ENCODE data around the gene MBOAT1. TPM values are rescaled to one million over a fixed set of nuclear protein-coding genes. Genes with fewer than 3 reads are reported as not detected.

Gene MBOAT1
- total RNA-seq, 2 experiments from 2014 or later: 5.4 to 6.4 TPM

- Mint-ChIP-seq H3K4me1 (ENCODE audit: low read depth) (no peaks in the 10 kb centered on the region), H3K27ac (no peak overlapping the region), H3K9me3 (no peaks in the 10 kb centered on the region), H3K36me3 (ENCODE audit: low read depth) (no peaks in the 10 kb centered on the region), H3K27me3 (no peaks in the 10 kb centered on the region), H3K4me3 (no peak overlapping the region)
- ChIA-PET POLR2A (no interaction called here), CTCF (interaction anchor here (1.5 to 3.2 kb wide), 2 partner anchors 14 to 20 kb away, joined by 4 to 15 read pairs; no protein-coding TSS in a partner anchor)
- intact Hi-C loops (cut with micrococcal nuclease): no loop called here
- TF ChIP-seq, protein P1, sequence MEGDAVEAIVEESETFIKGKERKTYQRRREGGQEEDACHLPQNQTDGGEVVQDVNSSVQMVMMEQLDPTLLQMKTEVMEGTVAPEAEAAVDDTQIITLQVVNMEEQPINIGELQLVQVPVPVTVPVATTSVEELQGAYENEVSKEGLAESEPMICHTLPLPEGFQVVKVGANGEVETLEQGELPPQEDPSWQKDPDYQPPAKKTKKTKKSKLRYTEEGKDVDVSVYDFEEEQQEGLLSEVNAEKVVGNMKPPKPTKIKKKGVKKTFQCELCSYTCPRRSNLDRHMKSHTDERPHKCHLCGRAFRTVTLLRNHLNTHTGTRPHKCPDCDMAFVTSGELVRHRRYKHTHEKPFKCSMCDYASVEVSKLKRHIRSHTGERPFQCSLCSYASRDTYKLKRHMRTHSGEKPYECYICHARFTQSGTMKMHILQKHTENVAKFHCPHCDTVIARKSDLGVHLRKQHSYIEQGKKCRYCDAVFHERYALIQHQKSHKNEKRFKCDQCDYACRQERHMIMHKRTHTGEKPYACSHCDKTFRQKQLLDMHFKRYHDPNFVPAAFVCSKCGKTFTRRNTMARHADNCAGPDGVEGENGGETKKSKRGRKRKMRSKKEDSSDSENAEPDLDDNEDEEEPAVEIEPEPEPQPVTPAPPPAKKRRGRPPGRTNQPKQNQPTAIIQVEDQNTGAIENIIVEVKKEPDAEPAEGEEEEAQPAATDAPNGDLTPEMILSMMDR (IDR thresholded peaks at IDR 0.05): no peak
- DNase-seq (no peak), ATAC-seq (no peak)
Observed at GRCh38 chr6:20112841-20113240, 99.4 kb downstream of the MBOAT1 start.

- Mint-ChIP-seq H3K36me3 (ENCODE audit: low read depth) (no peaks in the 10 kb centered on the region), H3K27ac (no peak overlapping the region), H3K9me3 (no peaks in the 10 kb centered on the region), H3K4me1 (ENCODE audit: low read depth) (no peaks in the 10 kb centered on the region), H3K4me3 (no peak overlapping the region), H3K27me3 (no peaks in the 10 kb centered on the region)
- TF ChIP-seq, protein P1 (IDR thresholded peaks at IDR 0.05): no peak
- no peak for ATAC-seq
- ChIA-PET CTCF (interaction anchor here (1.5 to 3.2 kb wide), 2 partner anchors 14 to 20 kb away, joined by 4 to 15 read pairs; no protein-coding TSS in a partner anchor), POLR2A (no interaction called here)
- intact Hi-C loops (cut with micrococcal nuclease): no loop called here
- DNase-seq: no peak
Observed at GRCh38 chr6:20112241-20112640, 100.0 kb downstream of the MBOAT1 start.

DNA sequence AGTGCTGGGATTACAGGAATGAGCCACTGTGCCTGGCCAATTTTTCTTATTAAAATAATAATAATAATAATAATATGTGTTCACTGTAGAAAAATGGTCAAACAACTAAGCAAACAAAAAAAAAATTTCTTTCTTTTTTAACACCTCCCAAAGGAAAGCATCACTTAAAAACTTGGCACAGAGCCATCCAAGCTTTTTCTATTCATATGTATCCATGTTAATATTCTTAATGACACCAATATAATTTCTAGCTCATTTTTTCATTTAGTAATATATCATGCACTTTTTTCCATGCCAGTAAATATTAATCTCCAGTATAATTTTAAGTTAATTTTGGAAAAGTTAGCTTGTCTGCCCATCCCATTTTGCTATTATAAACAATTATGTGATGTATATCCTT, 101.8 kb downstream of the MBOAT1 start:
- ATAC-seq (no peak), DNase-seq (no peak)
- Mint-ChIP-seq H3K27me3 (no peaks in the 10 kb centered on the region), H3K4me1 (ENCODE audit: low read depth) (no peaks in the 10 kb centered on the region), H3K27ac (no peak overlapping the region), H3K9me3 (no peaks in the 10 kb centered on the region), H3K4me3 (no peak overlapping the region), H3K36me3 (ENCODE audit: low read depth) (no peaks in the 10 kb centered on the region)
- TF ChIP-seq, protein P1 (IDR thresholded peaks at IDR 0.05): no peak
- CTCF ChIA-PET: interaction anchor here (3.2 kb wide), 1 partner anchor 16 kb away, joined by 15 read pairs; no protein-coding TSS in a partner anchor
- intact Hi-C loops (cut with micrococcal nuclease): no loop called here
- POLR2A ChIA-PET: no interaction called here

DNA sequence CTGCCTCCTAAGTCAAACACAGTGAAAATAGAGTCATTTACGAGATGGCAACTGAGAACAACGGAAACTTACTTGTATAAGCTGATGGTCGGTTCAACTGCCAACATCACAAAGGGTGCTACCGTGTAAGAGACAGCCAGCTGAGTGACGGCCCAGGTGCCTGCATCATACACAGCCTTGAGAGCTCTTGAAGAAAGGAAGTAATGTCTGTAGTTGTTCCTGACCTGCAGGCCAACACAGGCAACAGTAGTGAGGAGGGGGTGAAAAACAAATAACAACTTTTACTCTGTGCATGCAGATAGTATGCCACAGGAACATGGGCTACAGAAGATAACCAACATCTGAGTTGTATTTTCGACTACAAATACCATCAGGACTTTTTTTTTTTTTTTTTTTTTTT, 102.7 kb downstream of the MBOAT1 start:
- Mint-ChIP-seq H3K4me3 (no peak overlapping the region), H3K9me3 (no peaks in the 10 kb centered on the region), H3K27ac (no peak overlapping the region), H3K36me3 (ENCODE audit: low read depth) (no peaks in the 10 kb centered on the region), H3K4me1 (ENCODE audit: low read depth) (no peaks in the 10 kb centered on the region), H3K27me3 (no peaks in the 10 kb centered on the region)
- intact Hi-C loops (cut with micrococcal nuclease): no loop called here
- DNase-seq: no peak
- ChIA-PET CTCF (interaction anchor here (0.9 to 1.0 kb wide), 2 partner anchors 17 kb away, joined by 3 to 5 read pairs; no protein-coding TSS in a partner anchor), POLR2A (no interaction called here)
- TF ChIP-seq, protein P1 (IDR thresholded peaks at IDR 0.05): no peak
- ATAC-seq: no peak

GRCh38 chr6:20105838-20106237, 106.4 kb downstream of the MBOAT1 start:
- H3K9me3 Mint-ChIP-seq: no peaks in the 10 kb centered on the region
- TF ChIP-seq, protein P1 (IDR thresholded peaks at IDR 0.05): no peak
- no peak for ATAC-seq
- intact Hi-C loops (cut with micrococcal nuclease): no loop called here
- H3K36me3 Mint-ChIP-seq (ENCODE audit: low read depth): no peaks in the 10 kb centered on the region
- H3K4me3 Mint-ChIP-seq: no peak overlapping the region
- DNase-seq: no peak
- H3K27ac Mint-ChIP-seq: no peak overlapping the region
- CTCF ChIA-PET: interaction anchor here (1.2 to 2.5 kb wide), 2 partner anchors 13 to 21 kb away, joined by 4 to 13 read pairs; no protein-coding TSS in a partner anchor
- H3K4me1 Mint-ChIP-seq (ENCODE audit: low read depth): no peaks in the 10 kb centered on the region
- H3K27me3 Mint-ChIP-seq: no peaks in the 10 kb centered on the region
- POLR2A ChIA-PET: no interaction called here
